Esophagus squamous epithelium (tissue), 5 donors: ENCODE data around the gene PPP2R5E. TPM values are rescaled to one million over a fixed set of nuclear protein-coding genes. Genes with fewer than 3 reads are reported as not detected.

Experiments
- DNase-seq: peaks from one replicate; lab custom pipeline; 2025; lab: John Stamatoyannopoulos, UW
- H3K27ac ChIP-seq, 4 donors: fragments of 200-600 bp; sonication (generic); one replicate each; pipeline ENCODE4 v1.5.1; 2016 to 2019; ENCODE audit warnings: mild to moderate bottlenecking in 1 of 4
- H3K27me3 ChIP-seq, 4 donors: fragments of 200-600 bp; sonication (generic); 1 replicate in 3 of 4; 2 replicates in 1 of 4; pipeline versions ENCODE4 v1.5.1 to v1.6.0; 2017 to 2021; ENCODE audit warnings: antibody characterized with exemption in 1 of 4
- H3K36me3 ChIP-seq, 3 donors: fragments of 200-600 bp; sonication (generic); one replicate each; pipeline ENCODE4 v1.5.1; 2016 to 2019
- H3K4me1 ChIP-seq, 3 donors: fragments of 200-600 bp; sonication (generic); one replicate each; pipeline ENCODE4 v1.5.1; 2017 to 2019
- H3K4me3 ChIP-seq, 4 donors: fragments of 200-600 bp; sonication (generic); 1 replicate in 3 of 4; 2 replicates in 1 of 4; pipeline ENCODE4 v1.5.1; 2016 to 2019; ENCODE audit warnings: mild to moderate bottlenecking in 2 of 4, moderate library complexity in 1 of 4
- H3K9me3 ChIP-seq, 3 donors: fragments of 200-600 bp; sonication (generic); one replicate each; pipeline ENCODE4 v1.5.1; 2016 to 2019
- POLR2A ChIP-seq, 4 donors: fragments of 450-650 bp; IDR thresholded peaks; one replicate each; pipeline ENCODE4 v1.6.1; 2017; ENCODE audit warnings: antibody characterized with exemption in 4 of 4, mild to moderate bottlenecking in 4 of 4, moderate library complexity in 3 of 4
- WGBS, 2 donors: methylation state at CpG; one replicate each; pipeline ENCODE4 v1.1.5; 2018; 5-methylcytosine and 5-hydroxymethylcytosine counted together
- intact Hi-C: fragments of 100-400 bp; cut with DNase I; formaldehyde crosslinking; loops from one replicate; pipeline ENCODE4 v1.15.0; 2022
- total RNA-seq, 4 donors: library from RNA; depleted of rRNA; stranded (reverse); fragments of >200 nt; gene quantifications; one replicate each; pipeline ENCODE4 v1.1.0, GENCODE V29; 2016
- TF ChIP-seq, protein P1 (sequence below), 6 experiments: fragments of 450-650 bp in 4 of 6; fragments of 200-600 bp in 2 of 6; sonication (generic) in 2 of 6; IDR thresholded peaks; one replicate each; pipeline ENCODE4 v1.5.1; 2016 to 2019; ENCODE audit warnings: antibody characterized with exemption in 6 of 6, mild to moderate bottlenecking in 4 of 6, moderate library complexity in 4 of 6
- donor health status: DM: yes; HTN: yes; CAD: no.

The PPP2R5E gene
- total RNA-seq, 4 donors from 2014 or later, result 18.9 to 31.2 (median 26.0) TPM

DNA sequence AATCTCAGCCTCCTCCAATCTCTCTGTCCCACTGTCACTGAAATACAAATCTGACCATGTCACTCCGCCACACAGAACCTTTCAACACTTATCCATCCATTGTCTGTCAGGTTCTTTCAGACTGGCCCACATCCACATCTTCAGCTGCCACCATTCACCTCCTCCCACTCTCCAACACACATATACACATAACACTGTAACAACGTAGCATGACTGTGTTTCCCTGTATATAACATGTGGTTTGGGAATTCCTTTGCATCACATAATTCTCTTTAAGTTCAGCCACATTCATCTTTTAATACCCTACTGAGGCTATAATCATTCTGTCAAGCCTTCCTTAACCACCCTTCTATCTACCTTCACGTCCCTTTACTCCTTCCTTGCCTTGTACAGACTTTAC, 99.2 kb downstream of the PPP2R5E start:
- Histone ChIP-seq H3K9me3 (no peaks in the 10 kb centered on the region), H3K4me3 (no peak overlapping the region), H3K27me3 (no peaks in the 10 kb centered on the region), H3K4me1 (peaks cover 0 to 22% (median 12%) of the 10 kb centered on the region in 3 donors), H3K36me3 (peaks cover 0 to 5% (median 0%) of the 10 kb centered on the region in 3 donors), H3K27ac (no peak overlapping the region)
- WGBS, 2 donors, result 93 to 95% methylated on average over 3 of the region's 3 CpGs
- DNase-seq, result no peak
- intact Hi-C loops, result no loop called here
- TF ChIP-seq, protein P1, sequence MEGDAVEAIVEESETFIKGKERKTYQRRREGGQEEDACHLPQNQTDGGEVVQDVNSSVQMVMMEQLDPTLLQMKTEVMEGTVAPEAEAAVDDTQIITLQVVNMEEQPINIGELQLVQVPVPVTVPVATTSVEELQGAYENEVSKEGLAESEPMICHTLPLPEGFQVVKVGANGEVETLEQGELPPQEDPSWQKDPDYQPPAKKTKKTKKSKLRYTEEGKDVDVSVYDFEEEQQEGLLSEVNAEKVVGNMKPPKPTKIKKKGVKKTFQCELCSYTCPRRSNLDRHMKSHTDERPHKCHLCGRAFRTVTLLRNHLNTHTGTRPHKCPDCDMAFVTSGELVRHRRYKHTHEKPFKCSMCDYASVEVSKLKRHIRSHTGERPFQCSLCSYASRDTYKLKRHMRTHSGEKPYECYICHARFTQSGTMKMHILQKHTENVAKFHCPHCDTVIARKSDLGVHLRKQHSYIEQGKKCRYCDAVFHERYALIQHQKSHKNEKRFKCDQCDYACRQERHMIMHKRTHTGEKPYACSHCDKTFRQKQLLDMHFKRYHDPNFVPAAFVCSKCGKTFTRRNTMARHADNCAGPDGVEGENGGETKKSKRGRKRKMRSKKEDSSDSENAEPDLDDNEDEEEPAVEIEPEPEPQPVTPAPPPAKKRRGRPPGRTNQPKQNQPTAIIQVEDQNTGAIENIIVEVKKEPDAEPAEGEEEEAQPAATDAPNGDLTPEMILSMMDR (IDR thresholded peaks at IDR 0.05), result no peak
- no peak for TF ChIP-seq POLR2A (IDR thresholded peaks at IDR 0.05)

DNA sequence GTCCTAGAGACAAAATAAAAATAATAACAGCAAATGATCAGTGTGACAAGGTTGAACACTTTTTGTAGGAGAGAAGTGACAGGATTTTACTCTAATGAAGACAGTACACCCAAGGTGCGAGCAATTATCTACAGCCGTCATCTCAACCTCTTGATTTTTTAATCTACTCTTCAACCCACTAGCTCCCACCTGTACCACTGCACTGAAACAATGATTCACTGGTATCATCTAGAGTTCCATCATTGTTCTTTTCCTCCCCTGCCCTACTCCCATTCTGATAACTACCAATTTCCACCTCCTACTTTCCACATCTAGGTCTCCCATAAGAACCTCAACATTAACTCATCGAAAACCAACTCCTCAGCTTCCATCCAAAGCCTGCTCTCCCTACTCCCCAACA, 99.8 kb downstream of the PPP2R5E start:
- Histone ChIP-seq H3K4me3 (no peak overlapping the region), H3K36me3 (peaks cover 0 to 5% (median 0%) of the 10 kb centered on the region in 3 donors), H3K9me3 (no peaks in the 10 kb centered on the region), H3K27ac (no peak overlapping the region), H3K4me1 (peaks cover under 1 to 22% (median 17%) of the 10 kb centered on the region in 3 donors), H3K27me3 (no peaks in the 10 kb centered on the region)
- 88 to 95% methylated on average over 3 of the region's 3 CpGs for WGBS, 2 donors
- TF ChIP-seq, protein P1 (IDR thresholded peaks at IDR 0.05), result no peak
- no peak for TF ChIP-seq POLR2A (IDR thresholded peaks at IDR 0.05)
- no peak for DNase-seq
- intact Hi-C loops, result no loop called here

DNA sequence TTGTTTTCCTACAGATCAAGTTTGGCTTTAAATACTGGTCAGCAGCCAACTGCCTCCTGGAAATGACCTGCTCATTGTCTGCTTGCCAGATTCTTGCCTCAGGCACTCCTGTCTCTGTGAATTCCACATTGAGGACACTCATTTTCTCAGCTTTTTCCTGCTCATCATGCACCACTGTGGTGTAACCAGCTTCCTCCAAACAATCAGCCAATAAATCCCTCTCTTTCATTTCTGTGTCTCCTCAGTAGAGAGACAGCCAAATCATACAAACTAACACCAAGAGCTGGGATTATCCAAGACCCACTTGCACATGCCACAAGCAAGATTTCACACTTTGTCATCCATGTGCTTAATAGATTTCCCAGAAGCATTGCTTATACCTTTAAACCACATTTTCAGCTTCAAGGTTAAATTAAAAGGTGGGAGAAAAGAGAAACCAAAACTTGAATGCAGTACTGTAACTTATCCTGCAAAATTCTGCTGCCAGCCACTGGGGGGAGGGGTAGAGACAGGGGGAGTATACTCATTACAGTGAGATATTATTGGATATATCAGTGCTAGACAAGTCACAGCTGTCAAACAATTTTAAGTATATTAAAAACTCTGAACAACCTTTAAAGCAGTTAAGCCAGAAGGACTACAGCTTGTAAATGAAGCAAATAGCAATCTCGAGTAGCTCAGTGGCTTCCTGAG, 105.0 kb downstream of the PPP2R5E start:
- Histone ChIP-seq H3K9me3 (no peaks in the 10 kb centered on the region), H3K27me3 (no peaks in the 10 kb centered on the region), H3K27ac (peak overlapping the region; percentile 42 to 82 (median 76)), H3K36me3 (peaks cover 0 to 5% (median 0%) of the 10 kb centered on the region in 3 donors), H3K4me3 (peak overlapping the region in 2 of 4 donors; percentile 12 to 51), H3K4me1 (peaks cover 24 to 64% (median 54%) of the 10 kb centered on the region in 3 donors)
- DNase-seq, result no peak
- TF ChIP-seq, protein P1 (IDR thresholded peaks at IDR 0.05), result peak in 4 of 6 experiments; percentile 31 to 52 (median 32)
- no peak for TF ChIP-seq POLR2A (IDR thresholded peaks at IDR 0.05)
- intact Hi-C loops, result no loop called here
- 8 to 13% methylated on average over 1 of the region's 1 CpG for WGBS, 2 donors

DNA sequence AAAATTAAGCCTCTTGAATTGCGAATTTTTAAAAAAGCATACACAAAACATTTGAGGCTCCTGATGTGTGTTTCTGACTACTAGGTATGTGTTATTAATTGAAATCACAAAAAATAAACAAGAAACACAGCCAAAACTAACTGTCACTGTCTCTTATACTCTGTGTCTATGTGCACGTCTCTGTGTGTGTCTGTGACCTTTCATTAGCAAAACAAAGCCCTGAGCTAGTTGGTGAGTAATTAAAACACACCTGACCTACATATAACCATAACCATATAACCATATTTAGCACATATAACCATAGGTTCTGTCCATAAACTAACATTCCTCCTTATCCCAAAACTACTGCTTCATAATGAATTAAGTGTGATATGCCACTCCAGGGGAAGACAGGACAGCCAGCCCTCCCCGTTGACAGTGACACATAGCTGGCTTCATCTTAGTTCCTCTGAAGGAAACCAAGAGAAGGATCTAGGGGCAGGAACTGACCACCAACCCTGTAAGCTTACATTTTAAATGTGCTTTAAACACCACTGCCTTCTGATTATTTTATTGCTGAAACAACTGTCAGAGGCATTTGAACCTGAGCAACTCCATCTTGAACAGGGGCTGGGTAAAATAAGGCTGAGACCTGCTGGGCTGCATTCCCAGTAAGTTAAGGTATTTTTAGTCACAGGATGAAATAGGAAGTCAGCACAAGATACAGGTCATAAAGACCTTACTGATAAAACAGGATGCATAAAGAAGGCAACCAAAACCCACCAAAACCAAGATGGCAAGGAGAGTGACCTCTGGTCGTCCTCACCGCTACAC, 106.7 kb downstream of the PPP2R5E start:
- H3K9me3 ChIP-seq, result no peaks in the 10 kb centered on the region
- peaks cover 0 to 3% (median 0%) of the 10 kb centered on the region in 3 donors for H3K36me3 ChIP-seq
- H3K27me3 ChIP-seq, result no peaks in the 10 kb centered on the region
- TF ChIP-seq POLR2A (IDR thresholded peaks at IDR 0.05), result no peak
- TF ChIP-seq, protein P1 (IDR thresholded peaks at IDR 0.05), result no peak
- H3K27ac ChIP-seq, result peak overlapping the region; percentile 18 to 80 (median 76)
- H3K4me1 ChIP-seq, result peaks cover 24 to 77% (median 54%) of the 10 kb centered on the region in 3 donors
- no peak for DNase-seq
- H3K4me3 ChIP-seq, result no peak overlapping the region
- intact Hi-C loops, result no loop called here
- WGBS, 2 donors, result 72 to 73% methylated on average over 5 of the region's 5 CpGs

DNA sequence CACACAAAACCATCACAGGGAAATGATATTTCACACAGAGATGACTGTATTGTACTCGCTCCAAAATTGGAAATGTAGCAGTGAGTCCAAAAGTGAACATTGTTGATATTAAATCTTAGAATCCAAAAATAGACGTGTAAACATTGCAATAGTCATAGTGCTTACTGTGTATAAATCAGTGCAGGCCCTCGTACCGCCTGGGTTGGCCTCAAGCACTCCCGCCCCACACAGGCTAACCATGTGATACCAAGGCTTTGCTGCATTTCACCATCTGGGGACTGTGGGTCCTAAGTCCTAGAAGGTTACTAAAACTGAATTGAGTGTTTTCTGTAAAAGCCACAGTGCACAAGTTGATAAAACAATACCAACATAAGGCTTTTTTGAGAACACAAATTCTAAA, 107.3 kb downstream of the PPP2R5E start:
- DNase-seq, result no peak
- no peak overlapping the region for H3K4me3 ChIP-seq
- H3K27ac ChIP-seq, result peak overlapping the region in 3 of 4 donors; percentile 74 to 80 (median 77)
- no peaks in the 10 kb centered on the region for H3K9me3 ChIP-seq
- 51 to 53% methylated on average over 5 of the region's 5 CpGs for WGBS, 2 donors
- TF ChIP-seq POLR2A (IDR thresholded peaks at IDR 0.05), result no peak
- TF ChIP-seq, protein P1 (IDR thresholded peaks at IDR 0.05), result no peak
- peaks cover 24 to 77% (median 54%) of the 10 kb centered on the region in 3 donors for H3K4me1 ChIP-seq
- H3K36me3 ChIP-seq, result no peaks in the 10 kb centered on the region
- intact Hi-C loops, result no loop called here
- H3K27me3 ChIP-seq, result no peaks in the 10 kb centered on the region
